GM19395 (cell line): ENCODE results near the gene PPP2R5B.

Experiments used
- ATAC-seq: cut with Tn5 transposase; IDR thresholded peaks from one replicate; pipeline ENCODE4 v1.9.1; 2021; ENCODE audit warnings: mild to moderate bottlenecking, moderate library complexity; ENCODE audit not compliant: unreplicated experiment

PPP2R5B gene

GRCh38 chr11:64925536-64926436, 1.3 kb downstream of the PPP2R5B start:
- no peak for ATAC-seq

- no peak for ATAC-seq
These were observed 2.2 kb downstream of the PPP2R5B start for GRCh38 chr11:64926689-64927088.

- ATAC-seq, result no peak
These were observed 4.5 kb downstream of the PPP2R5B start for GRCh38 chr11:64928957-64929356.

GRCh38 chr11:64929625-64930024, 5.1 kb downstream of the PPP2R5B start:
- ATAC-seq, result no peak

- ATAC-seq, result no peak
These were observed 5.9 kb downstream of the PPP2R5B start for GRCh38 chr11:64930340-64930739.

- ATAC-seq, result no peak
These were observed 6.8 kb downstream of the PPP2R5B start for GRCh38 chr11:64931290-64931689.

GRCh38 chr11:64932324-64932723, 7.8 kb downstream of the PPP2R5B start:
- no peak for ATAC-seq

GRCh38 chr11:64933213-64933934, 8.9 kb downstream of the PPP2R5B start:
- no peak for ATAC-seq

GRCh38 chr11:64933935-64934681, 9.6 kb downstream of the PPP2R5B start:
- ATAC-seq, result no peak

GRCh38 chr11:64934682-64935358, 10.3 kb downstream of the PPP2R5B start:
- no peak for ATAC-seq

- no peak for ATAC-seq
These were observed 11.0 kb downstream of the PPP2R5B start, which contains the start of gene GPHA2 for GRCh38 chr11:64935359-64936081. TSS of gene GPHA2 (minus strand) at chr11:64935893. CDS start at chr11:64935460, 433 bp downstream.

- no peak for ATAC-seq
These were observed 12.1 kb downstream of the PPP2R5B start for GRCh38 chr11:64936539-64936938.

DNA sequence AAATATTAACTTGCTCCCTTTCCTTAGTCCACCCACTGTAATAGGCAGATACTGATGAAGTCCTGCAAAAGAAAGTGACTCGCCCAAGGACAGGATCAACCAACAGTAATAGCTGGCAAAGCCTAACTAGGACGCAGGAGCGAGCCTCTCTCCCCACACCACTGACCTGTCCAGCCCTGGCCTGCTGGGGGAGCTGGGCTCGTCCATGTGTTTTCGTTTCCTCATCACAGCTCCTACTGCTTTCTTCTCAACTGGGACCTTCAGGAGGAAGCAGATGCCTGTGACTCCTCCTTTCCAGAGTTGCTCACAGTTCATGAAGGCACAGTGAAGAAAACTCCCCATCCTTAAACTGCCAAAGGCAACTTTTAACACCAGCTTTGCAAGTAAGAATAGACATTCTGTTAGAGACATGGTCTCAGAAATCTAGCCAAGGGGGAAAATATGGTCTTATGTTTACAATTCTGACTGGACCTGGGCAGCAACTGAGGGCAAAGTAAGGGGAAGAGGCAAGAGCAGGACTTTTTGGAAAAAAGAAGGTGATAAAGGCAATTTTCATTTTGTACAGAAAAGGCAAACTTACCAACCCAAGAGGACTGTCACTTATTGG, 22.8 kb downstream of the PPP2R5B start:
- ATAC-seq, result no peak

GRCh38 chr11:64951529-64951928, 27.0 kb downstream of the PPP2R5B start:
- ATAC-seq, result no peak

DNA sequence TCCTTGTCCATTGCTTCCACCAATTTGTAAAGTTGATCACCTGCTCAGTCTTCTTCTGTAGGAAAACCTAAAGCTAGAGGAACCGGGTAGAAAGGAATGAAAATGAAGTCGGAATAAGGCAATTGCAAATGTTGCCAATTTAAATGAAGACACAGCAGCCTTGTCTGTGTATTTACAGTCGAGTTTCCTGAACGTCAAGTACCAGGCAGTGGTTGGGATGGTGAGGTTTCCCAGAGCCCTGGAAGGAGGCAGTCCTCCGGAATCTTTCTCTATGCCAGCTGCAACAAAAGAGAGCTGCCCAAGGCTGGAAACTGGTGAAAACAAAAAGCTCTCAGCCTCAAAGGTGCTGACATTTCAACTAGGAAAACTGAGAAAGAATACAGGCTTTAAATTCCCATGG, 29.7 kb downstream of the PPP2R5B start:
- no peak for ATAC-seq

GRCh38 chr11:64959498-64959897, 35.0 kb downstream of the PPP2R5B start:
- no peak for ATAC-seq

GRCh38 chr11:64960719-64961118, 36.2 kb downstream of the PPP2R5B start:
- ATAC-seq, result no peak

GRCh38 chr11:64963072-64963631, 38.7 kb downstream of the PPP2R5B start:
- no peak for ATAC-seq

- no peak for ATAC-seq
These were observed 42.9 kb downstream of the PPP2R5B start for GRCh38 chr11:64967375-64967774.
